GM10248 (cell line): ENCODE measurements around the gene ZC3H7A.

ENCODE experiments used
- CTCF ChIA-PET: fragments of 300-600 bp; sonication (Branson Sonifier 250); formaldehyde crosslinking; extraction: SDS; loops from one replicate; lab custom pipeline; 2021; ENCODE audit warnings: antibody characterized with exemption; lab: Yijun Ruan, JAX
- POLR2A ChIA-PET: fragments of 350-650 bp; sonication (Branson Sonifier 250); formaldehyde crosslinking; extraction: SDS; loops from one replicate; lab custom pipeline; 2020; ENCODE audit warnings: antibody characterized with exemption; lab: Yijun Ruan, JAX
- DNase-seq: peaks from one replicate; pipeline ENCODE4 v3.0.0; 2012; ENCODE audit errors: extremely low spot score
- TF ChIP-seq, protein P1 (sequence below): IDR thresholded peaks from 2 replicates; pipeline ENCODE4 v1.5.1; 2012; ENCODE audit warnings: mild to moderate bottlenecking, low read depth; ENCODE audit errors: extremely low read depth, missing control alignments, control extremely low read depth

Gene ZC3H7A, protein sequence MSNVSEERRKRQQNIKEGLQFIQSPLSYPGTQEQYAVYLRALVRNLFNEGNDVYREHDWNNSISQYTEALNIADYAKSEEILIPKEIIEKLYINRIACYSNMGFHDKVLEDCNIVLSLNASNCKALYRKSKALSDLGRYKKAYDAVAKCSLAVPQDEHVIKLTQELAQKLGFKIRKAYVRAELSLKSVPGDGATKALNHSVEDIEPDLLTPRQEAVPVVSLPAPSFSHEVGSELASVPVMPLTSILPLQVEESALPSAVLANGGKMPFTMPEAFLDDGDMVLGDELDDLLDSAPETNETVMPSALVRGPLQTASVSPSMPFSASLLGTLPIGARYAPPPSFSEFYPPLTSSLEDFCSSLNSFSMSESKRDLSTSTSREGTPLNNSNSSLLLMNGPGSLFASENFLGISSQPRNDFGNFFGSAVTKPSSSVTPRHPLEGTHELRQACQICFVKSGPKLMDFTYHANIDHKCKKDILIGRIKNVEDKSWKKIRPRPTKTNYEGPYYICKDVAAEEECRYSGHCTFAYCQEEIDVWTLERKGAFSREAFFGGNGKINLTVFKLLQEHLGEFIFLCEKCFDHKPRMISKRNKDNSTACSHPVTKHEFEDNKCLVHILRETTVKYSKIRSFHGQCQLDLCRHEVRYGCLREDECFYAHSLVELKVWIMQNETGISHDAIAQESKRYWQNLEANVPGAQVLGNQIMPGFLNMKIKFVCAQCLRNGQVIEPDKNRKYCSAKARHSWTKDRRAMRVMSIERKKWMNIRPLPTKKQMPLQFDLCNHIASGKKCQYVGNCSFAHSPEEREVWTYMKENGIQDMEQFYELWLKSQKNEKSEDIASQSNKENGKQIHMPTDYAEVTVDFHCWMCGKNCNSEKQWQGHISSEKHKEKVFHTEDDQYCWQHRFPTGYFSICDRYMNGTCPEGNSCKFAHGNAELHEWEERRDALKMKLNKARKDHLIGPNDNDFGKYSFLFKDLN

DNA sequence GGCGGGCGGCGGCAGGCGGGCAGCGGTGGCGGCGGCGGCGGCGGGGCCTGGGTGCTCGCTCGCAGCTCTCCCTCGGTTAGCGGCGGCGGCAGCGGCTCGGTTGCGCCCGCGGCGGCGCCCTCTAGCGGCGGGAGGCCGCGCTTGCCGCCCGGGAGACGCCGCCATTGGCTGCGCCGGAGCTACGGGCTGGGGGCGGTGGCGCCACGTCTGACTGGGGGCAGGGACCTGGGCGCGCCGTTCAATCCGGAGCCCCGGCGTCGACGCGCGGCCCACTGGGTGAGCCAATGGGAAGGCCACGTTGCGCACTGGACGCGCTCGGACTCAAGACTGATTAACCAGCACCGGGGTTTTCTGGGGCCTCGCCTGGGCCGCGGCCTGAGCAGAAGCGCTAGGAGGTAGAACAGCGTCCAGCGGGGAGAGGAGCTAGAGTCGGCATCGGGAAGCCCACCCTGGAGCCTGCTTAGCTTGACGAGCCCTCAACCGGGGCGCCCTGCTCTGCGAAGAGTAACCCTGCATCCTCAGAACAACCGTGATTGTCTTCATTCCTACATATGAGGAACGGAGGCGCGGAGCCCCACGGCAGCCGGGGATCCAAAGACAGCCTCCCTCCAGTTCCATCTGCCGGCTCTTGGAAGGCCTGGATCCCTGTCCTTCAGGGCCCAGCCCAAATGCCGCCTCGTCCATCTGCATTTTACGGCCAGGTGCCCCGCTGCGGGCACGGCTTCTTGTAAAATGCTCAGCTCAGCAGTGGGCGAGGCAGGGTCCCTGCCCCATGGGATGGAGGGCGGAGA, at the start of gene ZC3H7A:
Gene ZC3H7A (minus strand): TSS at position 93 of the 791 bp plus-strand sequence. CDS start 14,904 bp downstream, outside the sequence.
- TF ChIP-seq, protein P1, sequence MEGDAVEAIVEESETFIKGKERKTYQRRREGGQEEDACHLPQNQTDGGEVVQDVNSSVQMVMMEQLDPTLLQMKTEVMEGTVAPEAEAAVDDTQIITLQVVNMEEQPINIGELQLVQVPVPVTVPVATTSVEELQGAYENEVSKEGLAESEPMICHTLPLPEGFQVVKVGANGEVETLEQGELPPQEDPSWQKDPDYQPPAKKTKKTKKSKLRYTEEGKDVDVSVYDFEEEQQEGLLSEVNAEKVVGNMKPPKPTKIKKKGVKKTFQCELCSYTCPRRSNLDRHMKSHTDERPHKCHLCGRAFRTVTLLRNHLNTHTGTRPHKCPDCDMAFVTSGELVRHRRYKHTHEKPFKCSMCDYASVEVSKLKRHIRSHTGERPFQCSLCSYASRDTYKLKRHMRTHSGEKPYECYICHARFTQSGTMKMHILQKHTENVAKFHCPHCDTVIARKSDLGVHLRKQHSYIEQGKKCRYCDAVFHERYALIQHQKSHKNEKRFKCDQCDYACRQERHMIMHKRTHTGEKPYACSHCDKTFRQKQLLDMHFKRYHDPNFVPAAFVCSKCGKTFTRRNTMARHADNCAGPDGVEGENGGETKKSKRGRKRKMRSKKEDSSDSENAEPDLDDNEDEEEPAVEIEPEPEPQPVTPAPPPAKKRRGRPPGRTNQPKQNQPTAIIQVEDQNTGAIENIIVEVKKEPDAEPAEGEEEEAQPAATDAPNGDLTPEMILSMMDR: peak; percentile 91
- ChIA-PET POLR2A (interaction anchor here (0.6 to 3.0 kb wide), 6 partner anchors 13 to 128 kb away, joined by 4 to 17 read pairs (median 6); partner anchors contain the start of gene TXNDC11), CTCF (interaction anchor here (0.7 to 4.2 kb wide), 48 partner anchors 8 to 401 kb away, joined by 3 to 48 read pairs (median 4); partner anchors contain the start of genes RSL1D1, TNFRSF17 and TXNDC11)
- DNase-seq: peak; percentile 96

DNA sequence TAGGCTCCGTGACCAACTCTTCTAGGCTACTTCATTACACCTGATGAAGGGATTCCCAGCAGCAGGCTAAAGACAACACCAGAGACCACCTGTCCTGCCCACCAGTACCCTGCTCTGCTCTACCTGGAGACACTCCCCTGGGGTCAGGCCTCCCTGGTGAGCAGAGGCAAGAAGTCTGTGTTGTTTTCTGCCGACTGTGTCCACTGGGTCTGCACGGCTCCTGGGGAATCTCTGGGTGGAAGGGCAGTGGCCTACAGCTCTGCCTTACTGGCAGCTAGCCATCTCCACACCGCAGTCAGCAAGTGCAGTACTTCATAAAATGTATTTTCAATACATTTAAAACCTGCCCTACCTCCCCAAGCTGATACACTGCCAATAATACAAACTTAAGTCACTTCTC, 47.4 kb upstream of the ZC3H7A start:
- CTCF ChIA-PET: interaction anchor here (1.1 kb wide), 1 partner anchor 19 kb away, joined by 3 read pairs; no protein-coding TSS in a partner anchor
- POLR2A ChIA-PET: no interaction called here
- TF ChIP-seq, protein P1: no peak
- DNase-seq: no peak

DNA sequence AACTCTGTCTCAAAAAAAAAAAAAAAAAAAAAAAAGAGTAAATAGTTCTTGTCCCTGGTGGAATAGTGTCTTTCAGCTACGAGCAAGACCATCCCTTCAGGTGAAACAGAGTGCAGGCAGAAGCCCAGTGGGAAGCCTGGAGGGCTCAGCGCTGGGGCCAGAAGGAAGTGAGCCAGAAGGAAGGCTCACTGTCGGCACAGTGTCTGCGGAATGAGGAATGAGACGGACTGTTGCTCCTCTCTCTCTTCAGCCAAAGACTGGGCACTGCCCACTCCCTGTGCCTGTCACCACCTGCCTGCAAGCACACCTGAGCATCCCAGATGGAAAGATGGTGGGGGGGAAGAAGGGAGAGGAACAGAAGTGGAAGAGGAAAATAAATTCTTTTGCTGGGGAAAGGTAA, 46.8 kb upstream of the ZC3H7A start:
- POLR2A ChIA-PET: interaction anchor here (0.6 to 0.7 kb wide), 2 partner anchors 47 to 345 kb away, joined by 4 to 9 read pairs; partner anchors contain the start of gene ZC3H7A
- CTCF ChIA-PET: no interaction called here
- TF ChIP-seq, protein P1: no peak
- DNase-seq: no peak

DNA sequence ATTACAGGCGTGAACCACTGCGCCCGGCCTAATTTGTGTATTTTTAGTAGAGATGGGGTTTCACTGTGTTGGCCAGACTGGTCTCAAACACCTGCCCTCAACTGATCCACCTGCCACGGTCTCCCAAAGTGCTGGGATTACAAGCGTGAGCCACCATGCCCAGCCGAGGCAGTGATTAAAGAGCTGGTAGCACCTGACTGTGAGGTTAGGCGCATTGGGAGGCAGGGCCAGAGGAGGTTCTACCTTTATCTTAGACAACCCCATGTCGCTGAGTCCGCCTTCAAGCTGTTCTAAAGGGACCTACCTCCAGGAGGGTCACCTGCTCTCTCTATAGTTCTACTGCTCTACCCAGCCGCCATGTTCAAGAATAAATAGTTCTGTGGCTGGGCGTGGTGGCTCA, 46.1 kb upstream of the ZC3H7A start:
- TF ChIP-seq, protein P1: no peak
- ChIA-PET CTCF (no interaction called here), POLR2A (interaction anchor here (0.7 to 1.1 kb wide), 4 partner anchors 9 to 325 kb away, joined by 3 to 9 read pairs (median 5); partner anchors contain the start of genes TXNDC11 and ZC3H7A)
- DNase-seq: no peak

DNA sequence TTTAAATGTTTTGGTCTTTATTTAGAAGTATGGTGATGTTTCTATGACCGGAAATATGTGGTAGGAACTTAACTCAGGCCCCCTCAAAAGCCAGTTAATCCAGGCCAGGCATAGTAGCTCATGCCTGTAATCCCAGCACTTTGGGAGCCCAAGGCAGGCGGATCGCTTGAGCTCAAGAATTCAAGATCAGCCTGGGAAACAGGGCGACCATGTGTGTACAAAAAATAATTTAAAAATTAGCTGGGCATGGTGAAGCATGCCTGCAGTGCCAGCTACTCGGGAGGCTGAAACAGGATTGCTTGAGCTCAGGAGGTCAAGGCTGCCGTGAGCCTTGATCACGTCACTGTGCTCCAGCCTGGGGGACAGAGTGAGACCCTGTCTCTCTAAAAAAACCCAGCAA, 44.0 kb upstream of the ZC3H7A start:
- ChIA-PET CTCF (interaction anchor here (0.8 to 1.7 kb wide), 5 partner anchors 8 to 44 kb away, joined by 3 to 7 read pairs (median 4); partner anchors contain the start of gene ZC3H7A), POLR2A (interaction anchor here (1.3 kb wide), 1 partner anchor 19 kb away, joined by 3 read pairs; no protein-coding TSS in a partner anchor)
- TF ChIP-seq, protein P1: no peak
- DNase-seq: no peak
